H1 (cell line): ENCODE data around the gene KCNMB2.

Experiments used
- ATF3 ChIP-seq: IDR thresholded peaks from 2 replicates; pipeline ENCODE4 v1.6.1; 2011; ENCODE audit warnings: low read depth, mild to moderate bottlenecking, low read length; ENCODE audit not compliant: insufficient read depth
- POLR2A ChIP-seq, 2 experiments: IDR thresholded peaks; 1 replicate in 1 of 2; 2 replicates in 1 of 2; pipeline ENCODE4 v1.6.1; 2011; ENCODE audit warnings: low read depth in 2 of 2, low read length in 2 of 2, mild to moderate bottlenecking in 2 of 2; ENCODE audit errors: control extremely low read depth in 1 of 2

GRCh38 chr3:178732824-178733223 is 196.6 kb downstream of the KCNMB2 start:
- TF ChIP-seq POLR2A (IDR thresholded peaks at IDR 0.05; ENCODE audit: control extremely low read depth in 1 of 2, low read depth in 2 of 2, low read length in 2 of 2) (no peak), ATF3 (no peak)
